Muscle of leg (tissue), 11 donors: ENCODE data around the gene ILF3. TPM values are rescaled to one million over a fixed set of nuclear protein-coding genes. Genes with fewer than 3 reads are reported as not detected.
"Not testable (repeated sequence)": the region's sequence is repeated elsewhere in the genome, so short reads cannot be mapped to it uniquely, and the experiment has no call there.

Experiments
- DNase-seq: peaks from one replicate; pipeline ENCODE4 v3.0.0; 2013
- H3K27ac ChIP-seq: one replicate; pipeline ENCODE4 v1.5.1; 2013; ENCODE audit warnings: mild to moderate bottlenecking, low read length, control low read depth
- H3K27me3 ChIP-seq: one replicate; pipeline ENCODE4 v1.6.1; 2013; ENCODE audit warnings: low read length; ENCODE audit not compliant: control insufficient read depth, insufficient read depth
- H3K36me3 ChIP-seq: one replicate; pipeline ENCODE4 v1.6.1; 2013; ENCODE audit warnings: low read length; ENCODE audit not compliant: control insufficient read depth, insufficient read depth
- H3K4me1 ChIP-seq: one replicate; pipeline ENCODE4 v1.6.1; 2013; ENCODE audit warnings: low read length; ENCODE audit not compliant: control insufficient read depth, insufficient read depth
- H3K4me3 ChIP-seq: one replicate; pipeline ENCODE4 v1.5.1; 2013; ENCODE audit warnings: low read length, control low read depth
- H3K9me3 ChIP-seq: replicated peaks from 2 replicates; pipeline ENCODE4 v1.6.1; 2013; ENCODE audit warnings: low read depth, low read length; ENCODE audit not compliant: control insufficient read depth
- WGBS: methylation state at CpG from one replicate; pipeline ENCODE4 v1.1.5; 2013; ENCODE audit warnings: missing lambda C conversion rate; ENCODE audit not compliant: insufficient coverage; 5-methylcytosine and 5-hydroxymethylcytosine counted together
- polyA plus RNA-seq, 8 donors: library from polyadenylated mRNA; unstranded; fragments of 120-200 nt; gene quantifications; one replicate each; pipeline versions ENCODE4 v1.2.1 to v1.2.3, GENCODE V29; 2013; ENCODE audit warnings: inconsistent platforms in 1 of 8, low replicate concordance in 1 of 8; ENCODE audit not compliant: insufficient read length in 8 of 8, insufficient read depth in 1 of 8
- total RNA-seq: library from RNA; stranded (reverse); fragments of 120-200 nt; gene quantifications from one replicate; pipeline ENCODE4 v1.2.4, GENCODE V29; 2013

The ILF3 gene
- total and polyA plus RNA-seq, 9 donors, result 72.9 to 210 (median 178) TPM

DNA sequence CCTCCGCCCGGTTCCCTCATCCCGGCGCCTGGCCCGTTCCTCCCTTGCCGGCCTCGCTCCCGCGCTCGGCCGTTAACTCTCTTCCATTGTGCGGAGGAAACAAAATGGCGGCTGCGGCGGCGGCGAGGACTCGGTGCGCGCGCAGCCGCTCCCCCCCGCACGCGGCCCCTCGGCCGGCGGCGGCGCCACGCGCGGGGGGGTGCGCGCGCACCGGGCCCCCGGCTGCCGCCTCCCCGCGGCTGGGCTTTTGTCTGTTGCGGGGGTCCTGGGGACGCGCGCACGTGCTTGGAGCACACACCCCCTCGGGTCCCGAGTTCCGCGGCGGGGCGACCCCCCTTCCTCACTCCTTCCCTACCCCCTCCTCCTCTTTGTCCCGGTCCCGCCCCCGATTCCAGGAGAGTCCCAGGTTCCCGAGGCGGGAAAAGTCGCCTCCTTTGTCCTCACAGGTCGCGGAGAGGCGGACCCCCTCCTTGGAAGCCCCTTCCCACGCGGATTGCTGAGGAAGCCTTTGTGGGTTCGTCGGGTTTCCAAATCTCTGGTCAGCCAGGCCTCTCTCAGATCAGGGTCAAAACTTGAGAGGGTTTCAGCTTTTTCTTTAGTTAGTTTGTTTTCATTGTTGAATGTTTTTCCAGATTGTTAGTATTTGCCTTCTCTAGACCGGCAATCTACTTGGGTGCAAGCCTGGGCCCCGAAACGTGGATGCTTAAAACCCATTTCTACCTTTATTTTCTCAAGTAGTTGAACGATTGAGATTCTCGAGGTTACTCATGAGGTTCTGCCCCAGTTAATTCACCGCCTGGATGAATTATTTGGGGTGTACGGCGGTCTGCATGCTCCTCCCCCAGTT is 687 bp downstream of the ILF3 start:
- Histone ChIP-seq H3K27ac (peak overlapping the region; percentile 96), H3K9me3 (no peaks in the 10 kb centered on the region), H3K27me3 (no peaks in the 10 kb centered on the region), H3K4me1 (peaks cover 24% of the 10 kb centered on the region), H3K36me3 (peaks cover under 1% of the 10 kb centered on the region), H3K4me3 (peak overlapping the region; percentile 90)
- WGBS, result 0% methylated on average over 61 of the region's 73 CpGs
- peak; percentile 69 for DNase-seq

DNA sequence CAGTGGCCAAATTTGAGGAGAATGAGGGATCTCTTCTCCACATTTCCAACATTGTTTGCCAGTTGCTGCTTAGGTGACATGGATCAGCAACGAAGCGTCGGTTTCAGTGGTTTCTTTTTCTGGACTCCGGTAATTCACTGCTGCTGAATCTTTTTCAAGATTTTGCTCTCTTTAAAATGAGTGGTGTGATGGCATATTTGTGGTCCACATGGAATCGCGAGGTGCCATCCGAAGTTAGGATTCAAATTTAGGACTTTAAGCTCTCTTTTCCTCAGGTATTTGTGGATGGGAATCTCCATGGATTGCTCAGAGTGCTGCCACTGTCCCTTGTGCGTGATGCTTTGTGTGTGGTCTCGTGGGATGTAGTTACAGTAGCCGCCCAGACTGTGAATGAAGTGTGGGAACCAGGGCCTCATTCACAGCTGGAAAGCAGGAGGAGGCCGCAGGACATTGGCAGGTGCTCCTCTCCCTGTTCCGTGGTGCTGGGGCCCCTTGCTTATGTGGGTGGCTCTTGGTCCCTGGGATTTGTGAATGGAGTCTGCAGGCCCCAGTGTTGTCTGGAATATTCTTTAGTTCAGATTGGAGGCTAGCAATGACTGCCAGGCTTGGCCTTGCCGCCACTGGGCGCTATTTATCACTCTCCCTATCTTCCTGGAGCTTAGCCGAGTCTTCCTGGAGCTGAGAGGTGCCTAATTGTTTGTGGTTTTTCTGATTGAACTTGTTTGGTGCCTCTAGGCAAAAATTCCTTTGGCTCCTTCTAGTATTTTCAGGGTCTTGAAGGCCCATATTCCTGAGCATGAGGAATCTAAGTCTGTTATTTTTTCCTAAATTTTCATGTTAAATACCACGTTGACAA is 1.5 kb downstream of the ILF3 start:
- Histone ChIP-seq H3K27me3 (no peaks in the 10 kb centered on the region), H3K4me1 (peaks cover 24% of the 10 kb centered on the region)
- WGBS, result 2% methylated on average over 7 of the region's 16 CpGs

DNA sequence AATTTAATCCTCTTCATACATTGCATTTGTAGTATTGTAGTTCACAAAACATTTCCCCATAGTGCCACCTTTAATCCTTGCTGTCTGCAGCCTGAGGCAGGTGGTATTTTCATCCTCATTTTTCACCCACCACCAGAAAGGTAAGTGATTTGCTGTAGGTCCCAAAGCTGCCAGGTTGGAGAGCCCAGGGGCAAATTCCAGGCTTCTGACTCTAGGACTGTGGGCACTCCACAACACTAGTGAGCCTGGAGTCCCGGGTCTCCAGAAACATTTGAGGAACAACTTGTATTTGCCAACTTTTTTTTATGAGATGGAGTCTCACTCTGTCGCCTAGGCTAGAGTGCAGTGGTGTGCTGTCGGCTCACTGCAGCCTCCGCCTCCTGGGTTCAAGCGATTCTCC is 6.2 kb downstream of the ILF3 start:
- WGBS, result 100% methylated on average over 1 of the region's 5 CpGs
- Histone ChIP-seq H3K36me3 (peaks cover 21% of the 10 kb centered on the region), H3K27me3 (no peaks in the 10 kb centered on the region), H3K4me3 (no peak overlapping the region), H3K9me3 (no peaks in the 10 kb centered on the region), H3K4me1 (peaks cover 16% of the 10 kb centered on the region), H3K27ac (no peak overlapping the region)
- DNase-seq, result no peak

More for the DNA sequence above, 1.5 kb downstream of the ILF3 start:
- Histone ChIP-seq H3K9me3 (no peaks in the 10 kb centered on the region), H3K27ac (peak overlapping the region; percentile 80), H3K4me3 (peak overlapping the region; percentile 90), H3K36me3 (peaks cover 7% of the 10 kb centered on the region)
- DNase-seq, result peak; percentile 39

DNA sequence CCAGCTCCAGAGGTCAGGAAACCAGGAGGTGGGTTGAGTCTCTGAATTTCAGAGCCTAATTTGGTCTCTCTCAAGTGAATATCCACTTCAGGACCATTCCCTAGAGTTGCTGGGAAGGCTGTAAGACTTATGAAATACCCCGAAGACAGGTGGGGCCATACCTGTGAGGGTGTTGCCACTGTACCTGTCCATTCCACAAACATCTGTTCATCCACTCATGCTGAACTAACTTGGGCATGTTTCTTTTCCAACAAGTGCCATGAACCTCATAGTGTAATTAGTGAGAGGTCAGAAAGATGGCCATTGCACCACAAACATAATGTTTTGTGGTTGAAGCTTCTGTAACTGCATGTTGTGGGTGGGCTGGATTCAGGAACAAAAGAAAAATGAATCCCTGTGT is 7.8 kb downstream of the ILF3 start:
- Histone ChIP-seq H3K4me1 (peaks cover 9% of the 10 kb centered on the region), H3K4me3 (no peak overlapping the region), H3K27ac (no peak overlapping the region), H3K9me3 (no peaks in the 10 kb centered on the region), H3K27me3 (no peaks in the 10 kb centered on the region), H3K36me3 (peaks cover 26% of the 10 kb centered on the region)
- no peak for DNase-seq
- whole genome bisulfite sequencing, result no CpG with 5 or more reads among the region's 1 CpG

DNA sequence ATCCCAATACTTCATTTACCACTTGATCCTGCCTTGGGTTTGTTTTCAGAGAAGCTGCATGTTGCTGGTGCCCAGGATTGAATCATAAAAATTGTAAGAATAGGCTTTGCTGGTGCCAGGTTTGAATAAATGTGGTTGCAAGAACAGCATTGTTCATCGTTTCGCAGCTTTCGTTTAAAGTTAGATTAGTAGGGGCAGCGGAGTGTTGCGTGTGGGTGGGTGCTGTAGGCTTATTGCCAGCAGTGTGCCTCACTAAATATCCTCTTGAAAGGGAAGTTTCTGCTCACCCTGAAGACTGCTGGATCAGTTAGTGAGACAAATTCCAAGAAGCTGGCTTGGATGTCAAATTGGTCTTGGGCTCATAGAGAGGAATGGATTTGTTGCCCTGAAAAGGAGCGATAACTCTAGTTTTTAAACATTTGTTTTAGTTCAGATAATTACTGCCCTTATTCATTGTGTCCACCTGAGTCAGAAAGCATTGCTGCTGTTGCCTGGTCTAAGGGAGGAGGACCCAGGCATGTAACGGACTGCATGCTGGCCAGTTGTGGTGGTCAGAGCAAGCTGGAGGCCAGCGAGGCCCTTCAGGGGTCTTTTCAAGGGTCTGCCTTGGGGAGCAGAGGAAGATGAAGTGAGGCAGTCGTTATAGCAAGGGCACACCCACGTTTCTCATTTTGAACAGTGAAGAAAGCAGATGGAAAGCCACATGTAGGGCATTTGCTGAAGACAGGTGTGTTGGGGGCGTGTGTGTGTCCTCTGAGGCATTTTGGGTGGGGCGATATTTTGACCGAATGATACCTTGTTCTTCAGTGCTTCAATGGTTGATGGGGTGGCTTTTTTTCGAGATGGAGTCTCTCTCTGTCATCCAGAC is 8.5 kb downstream of the ILF3 start:
- Histone ChIP-seq H3K4me3 (no peak overlapping the region), H3K27ac (no peak overlapping the region), H3K4me1 (peaks cover 9% of the 10 kb centered on the region), H3K27me3 (no peaks in the 10 kb centered on the region), H3K36me3 (peaks cover 27% of the 10 kb centered on the region), H3K9me3 (no peaks in the 10 kb centered on the region)
- WGBS, result 57% methylated on average over 10 of the region's 14 CpGs
- no peak for DNase-seq

DNA sequence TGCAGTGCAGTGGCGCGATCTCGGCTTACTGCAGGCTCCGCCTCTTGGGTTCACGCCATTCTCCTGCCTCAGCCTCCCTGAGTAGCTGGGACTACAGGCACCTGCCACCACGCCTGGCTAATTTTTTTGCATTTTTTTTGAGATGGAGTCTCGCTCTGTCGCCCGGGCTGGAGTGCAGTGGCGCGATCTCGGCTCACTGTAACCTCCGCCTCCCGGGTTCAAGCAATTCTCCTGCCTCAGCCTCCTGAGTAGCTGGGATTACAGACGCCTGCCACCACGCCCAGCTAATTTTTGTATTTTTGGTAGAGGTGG is 9.1 kb downstream of the ILF3 start:
- peaks cover 33% of the 10 kb centered on the region for H3K36me3 ChIP-seq
- not testable (repeated sequence) for H3K4me1 ChIP-seq, DNase-seq, H3K27ac ChIP-seq, H3K4me3 ChIP-seq, H3K27me3 ChIP-seq, H3K9me3 ChIP-seq
- WGBS, result 85% methylated on average over 9 of the region's 16 CpGs

DNA sequence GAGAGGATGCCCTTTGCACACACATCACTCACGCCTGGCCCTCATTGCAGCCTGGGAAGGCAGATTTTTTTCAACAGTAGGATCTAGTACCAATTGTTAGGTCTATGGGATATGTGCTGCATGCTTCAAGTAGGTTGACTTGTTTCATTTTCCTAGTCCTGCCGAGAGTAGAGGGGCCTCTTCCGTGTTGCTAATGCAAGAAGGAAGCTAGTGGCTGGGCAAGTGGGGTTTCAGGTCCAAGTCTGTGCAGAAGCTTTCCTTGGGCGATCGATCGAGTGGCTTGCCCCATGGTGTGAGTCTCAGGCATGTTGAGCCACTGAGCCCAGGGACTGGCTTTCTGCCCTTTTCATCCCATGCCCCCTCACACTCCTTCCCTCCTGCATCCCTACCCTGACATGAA is 13.7 kb downstream of the ILF3 start:
- no peak overlapping the region for H3K4me3 ChIP-seq

DNA sequence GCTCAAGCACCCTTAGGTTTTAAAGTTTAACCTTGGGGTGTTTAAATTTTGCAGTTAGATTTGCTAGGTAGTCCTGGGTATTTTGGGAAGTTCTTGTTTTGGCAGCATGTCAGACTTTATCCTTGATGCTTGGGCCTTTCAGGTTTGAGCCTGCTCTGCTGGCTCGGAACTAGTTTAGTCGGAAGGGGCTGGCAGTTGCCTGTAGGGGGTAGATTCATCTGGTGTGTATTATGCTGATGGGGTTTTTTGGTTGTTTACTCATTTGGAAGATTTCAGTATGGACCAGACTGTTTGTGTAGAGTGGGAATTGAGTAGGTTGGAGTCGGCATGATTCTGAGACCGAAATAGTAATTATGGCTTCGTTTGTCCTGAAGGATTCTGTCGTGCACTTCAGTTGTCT is 15.1 kb downstream of the ILF3 start:
- Histone ChIP-seq H3K27me3 (no peaks in the 10 kb centered on the region), H3K4me3 (no peak overlapping the region), H3K9me3 (no peaks in the 10 kb centered on the region), H3K4me1 (no peaks in the 10 kb centered on the region), H3K27ac (no peak overlapping the region), H3K36me3 (peaks cover 45% of the 10 kb centered on the region)
- 76% methylated on average over 5 of the region's 6 CpGs for WGBS
- DNase-seq, result no peak

More for the DNA sequence above, 13.7 kb downstream of the ILF3 start:
- DNase-seq, result no peak
- peaks cover 2% of the 10 kb centered on the region for H3K4me1 ChIP-seq
- no peak overlapping the region for H3K27ac ChIP-seq
- no peaks in the 10 kb centered on the region for H3K9me3 ChIP-seq
- 79% methylated on average over 5 of the region's 6 CpGs for WGBS
- H3K27me3 ChIP-seq, result no peaks in the 10 kb centered on the region
- peaks cover 39% of the 10 kb centered on the region for H3K36me3 ChIP-seq

DNA sequence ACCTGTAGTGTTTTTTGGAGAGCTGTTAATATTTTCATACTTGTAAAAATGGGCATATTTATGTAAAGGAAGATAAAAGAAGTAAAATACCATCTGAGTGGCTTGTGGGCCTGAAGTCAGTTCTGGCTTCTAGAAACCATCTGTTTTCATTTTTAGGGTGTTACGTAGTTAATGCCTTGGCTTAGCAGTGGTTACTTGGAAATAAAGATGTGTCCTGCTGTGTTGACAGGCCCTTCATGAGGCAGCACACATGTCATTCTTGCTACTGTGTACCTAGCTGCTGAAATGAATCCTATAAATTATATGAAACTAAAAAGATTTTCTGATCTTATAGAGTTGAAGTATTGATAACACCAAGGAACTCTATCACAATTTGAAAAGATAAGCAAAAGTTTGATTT is 16.0 kb downstream of the ILF3 start:
- Histone ChIP-seq H3K4me1 (no peaks in the 10 kb centered on the region), H3K4me3 (no peak overlapping the region), H3K27me3 (no peaks in the 10 kb centered on the region), H3K27ac (no peak overlapping the region), H3K9me3 (no peaks in the 10 kb centered on the region), H3K36me3 (peaks cover 50% of the 10 kb centered on the region)
- DNase-seq, result peak; percentile 58
- 43% methylated on average over 1 of the region's 1 CpG for WGBS
